ENCODE data around the gene RFPL4A.
"Not testable (repeated sequence)": the region's sequence is repeated elsewhere in the genome, so short reads cannot be mapped to it uniquely, and the experiment has no call there.

Gene RFPL4A

DNA sequence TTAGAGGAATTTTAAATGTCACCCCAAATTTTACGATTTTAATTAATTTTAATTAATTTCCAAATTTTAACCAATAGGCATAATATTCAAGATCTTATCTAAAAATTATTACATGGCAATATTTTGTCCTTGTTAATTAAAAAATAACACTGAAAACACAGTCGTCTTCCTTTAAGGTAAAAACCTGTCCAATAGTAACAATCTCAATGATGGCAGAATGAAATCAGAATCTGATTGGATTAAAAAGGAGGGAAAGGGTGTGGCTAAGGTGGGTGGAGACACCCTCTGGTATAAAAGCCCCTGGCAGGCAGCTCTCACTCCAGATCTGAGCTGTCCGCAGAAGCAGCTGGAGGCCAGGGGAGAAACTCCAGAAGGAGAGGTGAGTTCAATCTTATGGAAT lies at the start of gene RFPL4A:
Gene RFPL4A, plus strand, starts transcription at position 301 of the 400 bp plus-strand sequence. CDS start 2,704 bp downstream, outside the sequence.
- DNase-seq, result not testable (repeated sequence)

DNA sequence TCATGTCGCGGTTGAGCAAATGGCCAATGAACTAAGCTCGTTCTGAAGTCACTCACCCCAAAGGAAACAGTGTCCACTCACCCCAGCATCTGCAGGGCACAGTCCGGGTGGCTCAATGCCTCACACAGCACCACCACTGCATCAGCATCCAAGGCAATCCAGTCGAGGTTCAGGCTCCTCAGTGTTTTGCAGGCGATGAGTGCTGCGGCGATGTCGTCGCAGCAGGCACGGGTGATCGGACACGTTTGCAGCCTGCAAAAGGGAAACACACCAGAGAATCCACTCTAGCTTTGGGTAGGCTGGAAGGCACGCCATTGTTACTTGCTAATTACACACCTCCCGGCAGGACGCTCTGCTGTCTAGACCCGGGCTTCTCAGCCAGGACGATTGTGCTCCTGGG lies 47.2 kb upstream of the RFPL4A start:
- no peak for DNase-seq

- DNase-seq, result no peak
Observed at GRCh38 chr19:55712804-55713631, 45.9 kb upstream of the RFPL4A start.

DNA sequence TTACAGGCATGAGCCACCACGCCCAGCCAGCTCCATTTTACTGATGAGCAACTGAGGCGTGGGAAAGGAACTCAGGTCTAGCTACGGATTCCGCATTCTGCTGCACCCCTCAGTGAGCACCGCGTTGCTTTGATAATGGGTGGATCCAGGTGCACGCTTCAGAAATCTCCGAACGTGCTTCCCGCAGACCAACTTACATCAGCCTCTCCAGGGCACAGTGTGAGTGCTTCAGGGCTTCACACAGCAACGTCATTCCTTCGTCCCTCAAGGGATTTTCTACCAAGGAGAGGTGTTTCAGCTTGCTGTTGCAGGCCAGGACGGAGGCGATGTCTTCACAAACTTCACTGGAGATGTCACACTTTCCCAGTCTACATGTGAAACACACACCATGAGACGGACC lies 42.4 kb upstream of the RFPL4A start:
- DNase-seq, result no peak

DNA sequence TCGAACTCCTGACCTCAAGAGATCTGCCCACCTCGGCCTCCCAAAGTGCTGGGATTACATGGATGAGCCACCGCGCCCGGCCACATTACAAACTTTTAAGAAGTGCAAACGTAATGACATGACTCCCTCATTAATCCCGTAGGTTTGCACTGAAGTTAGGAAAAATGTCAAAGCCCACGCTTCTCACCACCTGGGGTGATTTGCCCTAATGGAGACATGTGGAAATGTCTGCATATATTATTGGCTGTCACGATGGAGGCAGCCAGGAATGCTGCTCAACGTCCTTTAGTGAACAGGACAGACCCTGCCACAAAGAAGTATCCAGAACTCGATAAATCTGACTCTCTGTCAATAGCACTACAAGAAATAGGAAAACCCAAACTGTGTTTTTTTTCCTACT lies 41.6 kb upstream of the RFPL4A start:
- DNase-seq, result no peak

GRCh38 chr19:55717879-55718711 lies 40.8 kb upstream of the RFPL4A start:
- DNase-seq, result not testable (repeated sequence)

- no peak for DNase-seq
Observed at GRCh38 chr19:55720214-55720746, 38.6 kb upstream of the RFPL4A start.

DNA sequence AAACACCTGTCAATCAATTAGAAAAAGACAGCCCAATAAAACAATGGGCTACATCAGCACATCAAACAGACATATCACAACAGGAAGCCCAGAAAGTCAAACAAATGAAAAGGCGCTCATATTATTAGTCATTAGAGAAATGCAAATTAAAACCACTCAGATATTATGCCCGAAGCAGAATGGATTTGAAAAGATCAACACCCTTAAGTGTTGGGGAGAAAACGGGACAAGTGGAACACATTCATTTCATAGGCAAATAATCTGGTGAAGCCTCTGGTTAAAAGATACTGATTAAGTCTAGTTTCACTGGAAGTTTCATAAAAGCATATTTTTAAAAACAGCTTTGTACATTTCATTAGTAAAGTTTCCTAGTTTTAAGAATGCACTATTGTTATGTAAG lies 38.1 kb upstream of the RFPL4A start:
- no peak for DNase-seq

- no peak for DNase-seq
Observed at GRCh38 chr19:55723491-55723890, 35.4 kb upstream of the RFPL4A start.

- not testable (repeated sequence) for DNase-seq
Observed at GRCh38 chr19:55730378-55730777, 28.5 kb upstream of the RFPL4A start.

GRCh38 chr19:55738302-55738701 lies 20.6 kb upstream of the RFPL4A start, which contains the start of gene NLRP9:
TSS of gene NLRP9 (minus strand) at chr19:55738402. CDS start at chr19:55738374, 28 bp downstream.
- DNase-seq, result no peak

DNA sequence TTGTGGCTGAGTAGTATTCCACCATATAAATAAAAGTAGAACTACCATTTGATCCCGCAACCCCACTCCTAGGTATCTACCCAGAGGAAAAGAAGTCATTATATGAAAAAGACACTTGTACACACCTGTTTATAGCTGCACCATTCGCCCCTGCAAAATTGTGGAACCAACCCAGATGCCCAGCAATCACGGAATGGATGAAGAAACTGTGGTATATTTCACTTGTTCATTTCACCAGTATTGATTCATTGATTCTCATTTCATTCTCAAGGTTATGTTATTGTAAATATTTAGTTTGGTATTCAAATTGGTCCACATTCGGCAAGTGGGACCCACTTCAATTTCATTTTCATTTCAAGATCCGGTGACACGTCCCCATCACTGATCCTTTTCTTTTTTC lies 8.2 kb upstream of the RFPL4A start:
- DNase-seq, result no peak

DNA sequence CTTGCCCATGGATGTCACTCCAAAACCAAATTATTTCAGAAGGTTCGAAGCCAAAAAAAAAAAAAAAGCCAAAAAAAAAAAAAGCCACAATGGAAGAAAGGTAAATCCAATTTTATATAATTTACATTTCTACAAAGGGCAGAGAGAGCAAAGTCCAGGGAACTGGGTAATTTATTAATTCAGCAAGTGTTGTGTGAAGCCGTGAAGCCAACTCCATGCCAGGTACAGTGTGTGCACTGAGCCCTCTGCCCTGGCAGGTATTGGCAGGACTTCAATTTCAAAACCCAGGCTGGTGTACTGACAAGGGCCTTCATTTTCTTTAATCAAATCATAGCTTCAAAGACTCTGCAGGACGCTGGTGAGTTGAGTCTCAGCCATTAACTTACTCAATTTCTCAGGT lies 5.5 kb upstream of the RFPL4A start:
- DNase-seq, result no peak

- DNase-seq, result not testable (repeated sequence)
Observed at GRCh38 chr19:55756808-55757207, 2.1 kb upstream of the RFPL4A start.

DNA sequence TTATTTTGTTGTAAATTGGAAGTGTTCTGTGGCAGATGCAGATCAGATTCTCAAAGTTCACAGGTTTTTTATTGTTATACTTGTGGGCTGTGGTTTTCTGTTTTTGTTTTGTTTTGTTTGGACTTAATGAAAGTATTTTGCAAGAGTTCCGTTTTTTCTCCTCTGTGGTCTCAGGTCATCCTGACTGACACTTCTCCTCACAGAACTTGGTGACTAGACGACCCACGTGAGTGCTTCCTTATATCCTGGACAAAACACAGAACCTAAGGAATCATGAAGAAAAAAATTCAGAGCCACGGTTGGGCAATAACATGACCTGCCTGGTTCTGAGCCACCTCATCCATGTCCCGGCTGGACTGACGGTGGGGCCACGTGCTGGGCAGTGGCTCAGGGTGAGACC lies 7.6 kb downstream of the RFPL4A start:
- DNase-seq, result no peak

DNA sequence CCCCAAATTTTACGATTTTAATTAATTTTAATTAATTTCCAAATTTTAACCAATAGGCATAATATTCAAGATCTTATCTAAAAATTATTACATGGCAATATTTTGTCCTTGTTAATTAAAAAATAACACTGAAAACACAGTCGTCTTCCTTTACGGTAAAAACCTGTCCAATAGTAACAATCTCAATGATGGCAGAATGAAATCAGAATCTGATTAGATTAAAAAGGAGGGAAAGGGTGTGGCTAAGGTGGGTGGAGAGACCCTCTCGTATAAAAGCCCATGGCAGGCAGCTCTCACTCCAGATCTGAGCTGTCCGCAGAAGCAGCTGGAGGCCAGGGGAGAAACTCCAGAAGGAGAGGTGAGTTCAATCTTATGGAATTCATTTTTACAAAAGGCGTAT lies 9.9 kb downstream of the RFPL4A start, which contains the start of gene RFPL4AL1:
Gene RFPL4AL1, plus strand, starts transcription at position 301 of the 400 bp plus-strand sequence. CDS start 2,687 bp downstream, outside the sequence.
- DNase-seq, result not testable (repeated sequence)

DNA sequence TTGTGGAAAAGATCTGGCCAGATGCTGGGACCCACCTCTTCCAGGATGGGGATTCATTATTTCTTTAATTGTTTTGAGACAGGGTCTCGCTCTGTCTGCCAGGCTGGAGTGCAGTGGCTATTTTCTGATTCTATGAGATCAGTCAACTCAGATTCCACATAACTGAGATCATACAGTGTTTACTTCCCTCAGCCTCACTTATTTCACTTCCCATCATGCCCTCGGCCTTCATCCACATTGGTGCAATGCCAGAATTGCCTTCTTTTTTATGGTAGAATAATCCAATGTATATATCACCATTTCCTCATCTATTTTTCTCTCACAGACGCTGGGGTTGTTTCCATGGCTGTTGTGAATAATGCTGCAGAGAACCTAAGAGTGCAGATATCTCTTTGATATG lies 10.7 kb downstream of the RFPL4A start:
- not testable (repeated sequence) for DNase-seq

DNA sequence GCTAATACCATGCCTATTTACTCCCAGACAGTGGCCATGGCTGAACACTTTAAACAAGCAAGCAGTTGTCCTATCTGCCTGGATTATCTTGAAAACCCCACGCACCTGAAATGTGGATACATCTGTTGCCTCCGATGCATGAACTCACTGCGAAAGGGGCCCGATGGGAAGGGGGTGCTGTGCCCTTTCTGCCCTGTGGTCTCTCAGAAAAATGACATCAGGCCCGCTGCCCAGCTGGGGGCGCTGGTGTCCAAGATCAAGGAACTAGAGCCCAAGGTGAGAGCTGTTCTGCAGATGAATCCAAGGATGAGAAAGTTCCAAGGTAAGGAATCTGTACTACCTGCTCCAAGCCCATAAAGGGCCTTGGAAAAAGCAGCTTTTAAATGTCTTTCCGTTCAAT lies 18.6 kb downstream of the RFPL4A start:
- DNase-seq, result no peak

DNA sequence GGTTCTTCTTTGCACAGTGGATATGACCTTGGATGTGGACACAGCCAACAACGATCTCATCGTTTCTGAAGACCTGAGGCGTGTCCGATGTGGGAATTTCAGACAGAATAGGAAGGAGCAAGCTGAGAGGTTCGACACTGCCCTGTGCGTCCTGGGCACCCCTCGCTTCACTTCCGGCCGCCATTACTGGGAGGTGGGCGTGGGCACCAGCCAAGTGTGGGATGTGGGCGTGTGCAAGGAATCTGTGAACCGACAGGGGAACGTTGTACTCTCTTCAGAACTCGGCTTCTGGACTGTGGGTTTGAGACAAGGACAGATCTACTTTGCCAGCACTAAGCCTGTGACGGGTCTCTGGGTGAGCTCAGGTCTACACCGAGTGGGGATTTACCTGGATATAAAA lies 19.4 kb downstream of the RFPL4A start:
- no peak for DNase-seq

DNA sequence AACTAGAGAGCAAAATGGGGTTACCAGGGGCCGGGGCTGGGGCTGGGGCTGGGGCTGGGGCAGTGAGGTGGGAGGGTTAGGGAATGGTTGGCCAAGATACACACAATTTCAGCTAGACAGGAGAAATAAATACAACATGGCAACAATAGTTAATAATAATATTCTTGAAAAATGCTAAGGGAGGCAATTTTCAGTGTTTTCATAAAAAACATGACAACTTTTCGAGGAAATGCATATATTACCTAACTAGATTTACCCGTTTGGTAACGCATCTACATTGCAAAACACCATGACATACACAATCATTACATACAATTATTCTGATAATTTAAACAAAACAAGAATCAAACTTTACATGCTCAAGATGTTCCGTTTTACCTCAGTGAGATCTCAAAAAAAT lies 22.2 kb downstream of the RFPL4A start:
- DNase-seq, result no peak

- no peak for DNase-seq
Observed at GRCh38 chr19:55795021-55795420, 36.1 kb downstream of the RFPL4A start.

DNA sequence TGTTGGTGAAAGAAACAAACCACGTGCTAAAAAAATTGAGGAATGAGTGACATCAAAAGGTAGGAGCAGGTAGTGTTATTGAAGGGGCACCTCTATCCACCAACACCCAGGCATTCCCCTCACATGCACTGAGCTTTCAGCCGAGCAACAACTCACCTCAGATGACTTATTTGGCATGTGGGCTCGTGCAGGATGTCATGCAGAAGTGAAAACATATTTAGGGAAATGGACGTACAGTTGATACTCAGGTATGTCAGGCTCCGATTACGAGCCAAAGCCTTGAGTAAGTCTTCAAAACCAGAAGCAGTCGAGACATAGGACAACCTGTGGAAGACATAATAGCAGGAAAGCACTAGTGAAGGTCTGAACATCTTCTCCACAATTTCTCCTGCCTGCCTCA lies 42.5 kb downstream of the RFPL4A start:
- no peak for DNase-seq

GRCh38 chr19:55802281-55802680 lies 43.4 kb downstream of the RFPL4A start:
- no peak for DNase-seq
